Measurements from ENCODE around the gene TMEFF2.

GRCh38 chr2:191994749-191995148 lies 200.0 kb downstream of the TMEFF2 start:
- TF ChIP-seq POLR2AphosphoS5 (IDR thresholded peaks at IDR 0.05; ENCODE audit: low read depth): no peak
- TF ChIP-seq CTCF (conservative IDR thresholded peaks at IDR 0.05; ENCODE audit: low read depth in 2 of 2): no peak
- no peak for TF ChIP-seq REST (IDR thresholded peaks at IDR 0.05; ENCODE audit: unreplicated experiment)
- no peak for TF ChIP-seq EZH2 (IDR thresholded peaks at IDR 0.05; ENCODE audit: low read depth, unreplicated experiment)
- TF ChIP-seq EZH2phosphoT487 (IDR thresholded peaks at IDR 0.05; ENCODE audit: unreplicated experiment): no peak
- TF ChIP-seq STAT1 (IDR thresholded peaks at IDR 0.05; ENCODE audit: unreplicated experiment): no peak
- no peak for TF ChIP-seq ZNF331 (CRISPR knock-in tag; IDR thresholded peaks at IDR 0.05; ENCODE audit: low read depth)
- TF ChIP-seq CREB1 (CRISPR knock-in tag; IDR thresholded peaks at IDR 0.05; ENCODE audit: low read depth): no peak
- TF ChIP-seq ZNF114 (CRISPR knock-in tag; IDR thresholded peaks at IDR 0.05): no peak
- no peak for TF ChIP-seq JUNB (IDR thresholded peaks at IDR 0.05; ENCODE audit: unreplicated experiment)
- TF ChIP-seq ETS1 (IDR thresholded peaks at IDR 0.05): no peak
- no peak for TF ChIP-seq NANOG (IDR thresholded peaks at IDR 0.05; ENCODE audit: borderline replicate concordance)
